Endodermal cell (in vitro differentiated cells): ENCODE measurements around the gene LST1. TPM values are rescaled to one million over a fixed set of nuclear protein-coding genes. Genes with fewer than 3 reads are reported as not detected.

Experiments used
- DNase-seq: peaks from one replicate; pipeline ENCODE4 v3.0.0-alpha.2; 2017
- H3K27ac ChIP-seq: 2 replicates; pipeline ENCODE4 v1.5.1; 2013; ENCODE audit warnings: mild to moderate bottlenecking, low read depth, low read length, moderate library complexity
- H3K27me3 ChIP-seq: 2 replicates; pipeline ENCODE4 v1.6.1; 2013; ENCODE audit warnings: mild to moderate bottlenecking, low read length, moderate library complexity; ENCODE audit not compliant: insufficient read depth, control insufficient read depth, poor library complexity, severe bottlenecking
- H3K36me3 ChIP-seq: 2 replicates; pipeline ENCODE4 v1.7.0; 2013; ENCODE audit warnings: mild to moderate bottlenecking, low read length, moderate library complexity; ENCODE audit not compliant: control insufficient read depth, insufficient read depth
- H3K4me1 ChIP-seq: one replicate; pipeline ENCODE4 v1.7.0; 2013; ENCODE audit warnings: low read length; ENCODE audit not compliant: control insufficient read depth, insufficient read depth
- H3K4me3 ChIP-seq: 2 replicates; pipeline ENCODE4 v1.5.1; 2013; ENCODE audit warnings: mild to moderate bottlenecking, low read length, moderate library complexity
- H3K9ac ChIP-seq: 2 replicates; pipeline ENCODE4 v1.6.1; 2013; ENCODE audit warnings: mild to moderate bottlenecking, low read length, moderate library complexity; ENCODE audit not compliant: poor library complexity, severe bottlenecking; ENCODE audit errors: extremely low read depth
- H3K9me3 ChIP-seq: 2 replicates; pipeline ENCODE4 v1.6.1; 2013; ENCODE audit warnings: mild to moderate bottlenecking, low read length, moderate library complexity; ENCODE audit not compliant: control insufficient read depth
- H3K27ac Mint-ChIP-seq: 2 replicates; pipeline ENCODE4 v1.8.0; 2020; ENCODE audit warnings: mixed read lengths
- H3K27me3 Mint-ChIP-seq: 2 replicates; pipeline ENCODE4 v1.8.0; 2021; ENCODE audit warnings: mild to moderate bottlenecking, mixed read lengths; ENCODE audit not compliant: insufficient read depth
- H3K36me3 Mint-ChIP-seq: 2 replicates; pipeline ENCODE4 v1.8.0; 2020; ENCODE audit warnings: low read depth, mixed read lengths
- H3K4me1 Mint-ChIP-seq: 2 replicates; pipeline ENCODE4 v1.8.0; 2020; ENCODE audit warnings: mixed read lengths
- H3K4me3 Mint-ChIP-seq: 2 replicates; pipeline ENCODE4 v1.8.0; 2020; ENCODE audit warnings: mild to moderate bottlenecking, moderate library complexity, mixed read lengths
- H3K9me3 Mint-ChIP-seq: 2 replicates; pipeline ENCODE4 v1.8.0; 2020; ENCODE audit warnings: mild to moderate bottlenecking, mixed read lengths
- CTCF ChIP-seq: fragments of 200-600 bp; sonication (generic); conservative IDR thresholded peaks from 2 replicates; pipeline ENCODE4 v1.5.0; 2021; ENCODE audit warnings: antibody characterized with exemption, mild to moderate bottlenecking
- WGBS, 2 experiments: methylation state at CpG; one replicate each; pipeline versions ENCODE4 v1.1.5 to v1.1.7; 2013; ENCODE audit warnings: missing lambda C conversion rate in 2 of 2, mixed read lengths in 1 of 2; ENCODE audit not compliant: insufficient coverage in 1 of 2, insufficient read length in 1 of 2; 5-methylcytosine and 5-hydroxymethylcytosine counted together
- total RNA-seq, 2 donors: library from RNA; stranded (reverse); fragmentation: NEBNext Ultra II Directional in 1 of 2; extraction: Animal tissue kit (Norgen Biotek cat#: 25700) in 1 of 2; gene quantifications; 2 replicates in 1 of 2; 3 replicates in 1 of 2; pipeline ENCODE4 v1.2.1, GENCODE V29; 2021

The LST1 gene
- total RNA-seq, 2 donors from 2014 or later = not detected

DNA sequence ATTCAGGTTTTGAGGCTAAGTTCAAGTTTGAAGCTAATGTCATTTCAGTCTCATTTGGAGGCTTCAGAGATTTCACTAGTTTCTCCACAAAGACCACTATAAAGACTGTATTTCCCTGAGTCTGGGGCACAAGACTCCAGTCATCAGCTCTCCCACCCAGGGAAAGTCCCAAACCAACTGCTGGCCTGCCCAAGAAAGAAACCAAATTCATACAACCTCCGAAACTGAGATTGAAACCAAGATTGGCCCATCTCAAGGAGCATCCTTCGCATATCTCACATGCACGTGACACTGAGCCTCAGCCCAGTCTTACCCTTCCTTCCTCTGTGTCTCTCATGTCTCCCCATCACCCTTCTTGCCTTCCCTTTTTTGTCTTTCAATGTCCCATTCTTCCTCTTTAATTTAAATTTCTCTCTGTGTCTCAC is 17.5 kb upstream of the LST1 start:
- Histone ChIP-seq H3K27me3 (no peaks in the 10 kb centered on the region), H3K9me3 (no peaks in the 10 kb centered on the region), H3K27ac (no peak overlapping the region), H3K4me3 (no peak overlapping the region), H3K4me1 (no peaks in the 10 kb centered on the region), H3K36me3 (no peaks in the 10 kb centered on the region), H3K9ac (no peak overlapping the region)
- Mint-ChIP-seq H3K27me3 (peaks cover 3% of the 10 kb centered on the region), H3K9me3 (no peaks in the 10 kb centered on the region), H3K27ac (no peak overlapping the region), H3K36me3 (no peaks in the 10 kb centered on the region), H3K4me1 (peaks cover 4% of the 10 kb centered on the region), H3K4me3 (no peak overlapping the region)
- 89 to 92% methylated on average over 3 of the region's 3 CpGs for WGBS, 2 experiments
- TF ChIP-seq CTCF = no peak
- DNase-seq = no peak

GRCh38 chr6:31569861-31570536 is 16.1 kb upstream of the LST1 start:
- Mint-ChIP-seq H3K4me1 (peaks cover 7% of the 10 kb centered on the region), H3K27me3 (peaks cover 6% of the 10 kb centered on the region), H3K27ac (no peak overlapping the region), H3K4me3 (no peak overlapping the region), H3K9me3 (no peaks in the 10 kb centered on the region), H3K36me3 (no peaks in the 10 kb centered on the region)
- no peak overlapping the region for H3K9ac ChIP-seq
- no peaks in the 10 kb centered on the region for H3K27me3 ChIP-seq
- no peak for DNase-seq
- H3K9me3 ChIP-seq = no peaks in the 10 kb centered on the region
- no CpG with 5 or more reads among the region's 1 CpG for WGBS, 2 experiments
- no peak overlapping the region for H3K27ac ChIP-seq
- no peak for TF ChIP-seq CTCF
- no peak overlapping the region for H3K4me3 ChIP-seq
- H3K4me1 ChIP-seq = peaks cover 6% of the 10 kb centered on the region
- no peaks in the 10 kb centered on the region for H3K36me3 ChIP-seq

GRCh38 chr6:31572041-31572911 is 13.8 kb upstream of the LST1 start, which contains the start of gene LTA:
Gene LTA (plus strand): TSS chr6:31572289. CDS start chr6:31572743, 454 bp downstream.
- Histone ChIP-seq H3K9ac (no peak within 1 kb of the TSS), H3K4me3 (no peak within 1 kb of the TSS), H3K27ac (no peak within 1 kb of the TSS), H3K36me3 (no peaks in the 10 kb centered on the region), H3K4me1 (peaks cover 6% of the 10 kb centered on the region), H3K9me3 (no peaks in the 10 kb centered on the region), H3K27me3 (no peaks in the 10 kb centered on the region)
- no peak within 1 kb of the TSS for H3K4me3 Mint-ChIP-seq
- TF ChIP-seq CTCF = no peak
- H3K27me3 Mint-ChIP-seq = peaks cover 26% of the 10 kb centered on the region
- H3K4me1 Mint-ChIP-seq = peaks cover 7% of the 10 kb centered on the region
- H3K9me3 Mint-ChIP-seq = no peaks in the 10 kb centered on the region
- DNase-seq = no peak
- no peak within 1 kb of the TSS for H3K27ac Mint-ChIP-seq
- 93 to 97% methylated on average over 20 to 27 of the region's 27 CpGs for WGBS, 2 experiments
- no peaks in the 10 kb centered on the region for H3K36me3 Mint-ChIP-seq
